Stimulated activated naive CD8-positive, alpha-beta T cell treated with anti-CD3 and anti-CD28 coated beads, Interleukin-15, amount 100 ng/mL, for 72 hours (primary cell): ENCODE results near the gene TNFAIP8L3.
"Not testable (repeated sequence)": the region's sequence is repeated elsewhere in the genome, so short reads cannot be mapped to it uniquely, and the experiment has no call there.

ENCODE experiments used
- ATAC-seq: fragments of 150-1000 bp; cut with Tn5 transposase; 2 replicates; pipeline ENCODE4 v1.10.0; 2021; ENCODE audit warnings: mild to moderate bottlenecking, moderate library complexity
- DNase-seq, 2 donors: peaks; one replicate each; pipeline ENCODE4 v3.0.0; 2021 to 2022
- H3K27ac Mint-ChIP-seq, 2 donors: one replicate each; pipeline ENCODE4 v1.8.0; 2022; ENCODE audit warnings: mild to moderate bottlenecking in 2 of 2, mixed read lengths in 2 of 2, moderate library complexity in 2 of 2
- H3K27me3 Mint-ChIP-seq: one replicate; pipeline ENCODE4 v1.8.0; 2022; ENCODE audit warnings: mixed read lengths
- H3K4me1 Mint-ChIP-seq: one replicate; pipeline ENCODE4 v1.8.0; 2022; ENCODE audit warnings: mild to moderate bottlenecking, mixed read lengths
- H3K4me3 Mint-ChIP-seq, 2 donors: one replicate each; pipeline ENCODE4 v1.8.0; 2022; ENCODE audit warnings: mild to moderate bottlenecking in 2 of 2, mixed read lengths in 2 of 2, moderate library complexity in 1 of 2
- H3K9me3 Mint-ChIP-seq, 2 donors: one replicate each; pipeline ENCODE4 v1.8.0; 2022; ENCODE audit warnings: mixed read lengths in 2 of 2

The TNFAIP8L3 gene

GRCh38 chr15:51065261-51065660, 29.4 kb downstream of the TNFAIP8L3 start:
- Mint-ChIP-seq H3K9me3 (no peaks in the 10 kb centered on the region), H3K27me3 (peaks cover 48% of the 10 kb centered on the region), H3K4me3 (no peak overlapping the region), H3K27ac (no peak overlapping the region), H3K4me1 (no peaks in the 10 kb centered on the region)
- DNase-seq (no peak), ATAC-seq (no peak)

- Mint-ChIP-seq H3K27me3 (peaks cover 49% of the 10 kb centered on the region), H3K4me1 (no peaks in the 10 kb centered on the region), H3K27ac (no peak overlapping the region), H3K9me3 (no peaks in the 10 kb centered on the region), H3K4me3 (no peak overlapping the region)
- ATAC-seq (no peak), DNase-seq (no peak)
These were observed 32.0 kb downstream of the TNFAIP8L3 start for GRCh38 chr15:51062736-51063135.

GRCh38 chr15:51060030-51060673, 34.6 kb downstream of the TNFAIP8L3 start:
- Mint-ChIP-seq H3K27ac (no peak overlapping the region), H3K4me3 (no peak overlapping the region), H3K9me3 (no peaks in the 10 kb centered on the region), H3K27me3 (peaks cover 61% of the 10 kb centered on the region), H3K4me1 (no peaks in the 10 kb centered on the region)
- ATAC-seq (no peak), DNase-seq (no peak)

- Mint-ChIP-seq H3K4me3 (no peak overlapping the region), H3K27me3 (peaks cover 47% of the 10 kb centered on the region), H3K4me1 (no peaks in the 10 kb centered on the region), H3K27ac (no peak overlapping the region), H3K9me3 (no peaks in the 10 kb centered on the region)
- no peak for ATAC-seq
- DNase-seq = no peak
These were observed 40.2 kb downstream of the TNFAIP8L3 start for GRCh38 chr15:51054535-51054934.

GRCh38 chr15:51053571-51053970, 41.1 kb downstream of the TNFAIP8L3 start:
- DNase-seq (no peak), ATAC-seq (no peak)
- Mint-ChIP-seq H3K9me3 (no peaks in the 10 kb centered on the region), H3K4me3 (no peak overlapping the region), H3K27ac (no peak overlapping the region), H3K27me3 (peaks cover 47% of the 10 kb centered on the region), H3K4me1 (no peaks in the 10 kb centered on the region)

GRCh38 chr15:51051776-51052175, 42.9 kb downstream of the TNFAIP8L3 start:
- Mint-ChIP-seq H3K27ac (peak overlapping the region in 1 of 2 donors; percentile 77), H3K27me3 (peaks cover 38% of the 10 kb centered on the region), H3K9me3 (no peaks in the 10 kb centered on the region), H3K4me1 (no peaks in the 10 kb centered on the region), H3K4me3 (no peak overlapping the region)
- ATAC-seq (no peak), DNase-seq (no peak)

- ATAC-seq (no peak), DNase-seq (no peak)
- Mint-ChIP-seq H3K4me1 (no peaks in the 10 kb centered on the region), H3K9me3 (no peaks in the 10 kb centered on the region), H3K27me3 (peaks cover 24% of the 10 kb centered on the region), H3K4me3 (no peak overlapping the region), H3K27ac (no peak overlapping the region)
These were observed 45.6 kb downstream of the TNFAIP8L3 start for GRCh38 chr15:51049081-51049480.

GRCh38 chr15:51048308-51048707, 46.4 kb downstream of the TNFAIP8L3 start:
- Mint-ChIP-seq H3K4me3 (no peak overlapping the region), H3K27ac (no peak overlapping the region), H3K4me1 (no peaks in the 10 kb centered on the region), H3K9me3 (no peaks in the 10 kb centered on the region), H3K27me3 (peaks cover 18% of the 10 kb centered on the region)
- ATAC-seq (no peak), DNase-seq (no peak)

GRCh38 chr15:51046799-51047449, 47.8 kb downstream of the TNFAIP8L3 start:
- H3K4me3 Mint-ChIP-seq = no peak overlapping the region
- H3K27me3 Mint-ChIP-seq = peaks cover 8% of the 10 kb centered on the region
- no peak overlapping the region for H3K27ac Mint-ChIP-seq
- DNase-seq (no peak), ATAC-seq (no peak)
- no peaks in the 10 kb centered on the region for H3K4me1 Mint-ChIP-seq
- H3K9me3 Mint-ChIP-seq = no peaks in the 10 kb centered on the region

GRCh38 chr15:51046016-51046415, 48.7 kb downstream of the TNFAIP8L3 start:
- ATAC-seq (no peak), DNase-seq (no peak)
- H3K4me3 Mint-ChIP-seq = no peak overlapping the region
- H3K27me3 Mint-ChIP-seq = no peaks in the 10 kb centered on the region
- no peaks in the 10 kb centered on the region for H3K4me1 Mint-ChIP-seq
- no peak overlapping the region for H3K27ac Mint-ChIP-seq
- H3K9me3 Mint-ChIP-seq = no peaks in the 10 kb centered on the region

GRCh38 chr15:51044037-51044727, 50.5 kb downstream of the TNFAIP8L3 start:
- ATAC-seq = no peak
- Mint-ChIP-seq H3K27me3 (no peaks in the 10 kb centered on the region), H3K27ac (no peak overlapping the region), H3K9me3 (no peaks in the 10 kb centered on the region), H3K4me3 (no peak overlapping the region), H3K4me1 (no peaks in the 10 kb centered on the region)
- DNase-seq = no peak

GRCh38 chr15:51038974-51039319, 55.8 kb downstream of the TNFAIP8L3 start:
- Mint-ChIP-seq H3K4me3 (no peak overlapping the region), H3K9me3 (peaks cover 8 to 11% of the 10 kb centered on the region in 2 donors), H3K4me1 (no peaks in the 10 kb centered on the region), H3K27me3 (no peaks in the 10 kb centered on the region), H3K27ac (no peak overlapping the region)
- ATAC-seq (no peak), DNase-seq (no peak)

GRCh38 chr15:51038162-51038973, 56.3 kb downstream of the TNFAIP8L3 start:
- Mint-ChIP-seq H3K4me3 (no peak overlapping the region), H3K27me3 (no peaks in the 10 kb centered on the region), H3K27ac (no peak overlapping the region), H3K9me3 (peaks cover 8 to 11% of the 10 kb centered on the region in 2 donors), H3K4me1 (no peaks in the 10 kb centered on the region)
- ATAC-seq (no peak), DNase-seq (no peak)

GRCh38 chr15:51037474-51037873, 57.2 kb downstream of the TNFAIP8L3 start:
- ATAC-seq, DNase-seq, H3K4me3 Mint-ChIP-seq, H3K27ac Mint-ChIP-seq, H3K4me1 Mint-ChIP-seq, H3K27me3 Mint-ChIP-seq: not testable (repeated sequence)
- peaks cover 8 to 11% of the 10 kb centered on the region in 2 donors for H3K9me3 Mint-ChIP-seq

GRCh38 chr15:51030649-51031316, 63.9 kb downstream of the TNFAIP8L3 start:
- H3K4me3 Mint-ChIP-seq = no peak overlapping the region
- ATAC-seq = no peak
- no peaks in the 10 kb centered on the region for H3K27me3 Mint-ChIP-seq
- H3K27ac Mint-ChIP-seq = no peak overlapping the region
- no peaks in the 10 kb centered on the region for H3K4me1 Mint-ChIP-seq
- H3K9me3 Mint-ChIP-seq = no peaks in the 10 kb centered on the region
- DNase-seq = no peak
